Dedifferentiated amniotic fluid mesenchymal stem cell (primary cell): ENCODE results near the gene DNMT1.
"Not testable (repeated sequence)": the region's sequence is repeated elsewhere in the genome, so short reads cannot be mapped to it uniquely, and the experiment has no call there.

Source experiments
- DNase-seq: peaks from one replicate; pipeline ENCODE4 v3.0.0-alpha.2; 2016; ENCODE audit errors: extremely low spot score

Gene DNMT1

DNA sequence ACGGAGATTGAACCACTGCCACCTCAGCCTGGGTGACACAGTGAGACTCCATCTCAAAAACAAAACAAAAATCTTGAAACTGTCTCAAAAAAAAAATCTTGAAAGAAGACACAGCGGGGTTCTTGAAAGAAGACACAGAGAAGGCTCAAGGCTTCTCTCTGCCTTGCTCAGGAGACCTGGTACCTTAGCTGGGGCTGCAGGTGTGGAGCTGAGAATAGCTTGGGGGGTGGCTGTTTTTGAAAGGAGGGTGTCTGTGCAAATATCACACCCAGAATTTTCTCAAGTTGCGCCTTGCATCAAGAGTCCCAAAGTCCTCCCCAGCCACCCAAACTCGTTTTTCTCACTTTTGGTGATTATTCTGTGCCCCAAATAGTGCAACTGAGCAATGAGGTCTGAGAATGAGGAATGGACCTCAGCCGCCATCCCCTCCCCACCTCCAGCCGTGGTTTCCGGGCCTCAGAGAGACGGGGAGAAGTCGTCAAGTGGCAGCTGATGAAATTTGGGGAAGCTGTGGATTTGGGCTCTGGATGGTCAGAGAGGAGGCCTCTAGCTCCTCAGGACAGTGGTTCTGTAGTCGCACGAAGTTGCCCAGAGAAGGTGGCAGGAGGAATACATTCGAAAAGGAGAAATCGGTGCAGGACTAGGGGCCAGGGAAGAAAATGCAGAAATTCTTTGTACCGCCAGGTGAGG is 27.6 kb upstream of the DNMT1 start:
- DNase-seq = no peak

DNA sequence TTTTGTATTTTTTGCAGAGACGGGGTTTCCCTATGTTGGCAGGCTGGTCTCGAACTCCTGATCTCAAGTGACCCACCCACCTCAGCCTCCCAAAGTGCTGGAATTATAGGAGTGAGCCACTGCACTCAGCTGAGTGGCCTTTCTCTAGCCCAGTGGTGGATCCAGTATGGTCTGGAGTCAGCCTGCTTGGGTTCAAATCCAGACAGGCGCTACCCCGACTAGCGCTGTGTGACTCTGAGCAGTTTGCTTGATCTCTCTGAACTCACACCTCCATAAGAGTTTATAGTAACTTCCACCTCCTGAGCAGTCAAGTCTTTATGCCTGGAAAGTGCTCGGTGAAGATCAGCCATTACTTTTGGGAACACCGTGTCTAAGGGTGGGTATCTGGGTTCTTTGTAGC is 25.9 kb upstream of the DNMT1 start:
- DNase-seq = no peak

DNA sequence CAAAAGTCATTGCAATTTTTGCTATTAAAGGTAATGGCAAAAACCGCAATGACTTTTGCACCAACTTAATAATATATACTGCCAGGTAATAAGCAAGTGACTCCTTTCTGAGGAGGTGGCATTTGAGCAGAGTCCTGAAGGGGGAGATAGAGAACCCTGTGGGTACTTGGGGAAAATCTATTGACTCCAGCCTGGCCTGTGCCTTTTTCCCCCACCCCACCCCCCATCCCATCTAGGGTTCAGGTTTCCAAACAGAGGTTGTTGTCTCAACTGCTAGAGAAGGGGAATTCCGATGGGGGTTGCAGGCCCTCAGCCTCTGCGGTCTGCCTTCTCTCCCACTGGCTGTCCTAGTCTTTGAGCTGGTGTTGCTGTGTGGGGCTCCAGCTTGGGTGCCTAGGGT is 24.9 kb upstream of the DNMT1 start:
- no peak for DNase-seq

GRCh38 chr19:10217085-10217484 is 22.3 kb upstream of the DNMT1 start:
- DNase-seq = no peak

DNA sequence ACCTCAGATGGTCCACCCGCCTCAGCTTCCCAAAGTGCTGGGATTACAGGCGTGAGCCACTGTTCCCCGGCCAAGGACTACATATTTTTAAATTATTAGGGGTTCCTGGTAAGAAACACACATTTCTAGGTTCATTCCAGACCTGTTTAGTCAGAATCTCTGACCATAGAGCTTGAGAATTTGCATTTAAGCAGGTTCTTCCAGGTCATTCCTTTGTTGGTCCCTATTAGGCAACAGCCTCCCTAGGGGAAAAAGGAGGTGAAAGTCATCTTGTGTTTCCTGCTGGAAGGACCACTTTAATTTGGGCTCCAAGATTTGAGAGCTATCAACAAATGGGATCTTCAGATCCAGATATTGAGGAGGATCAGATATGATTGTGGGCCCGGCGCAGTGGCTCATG is 20.0 kb upstream of the DNMT1 start:
- no peak for DNase-seq

DNA sequence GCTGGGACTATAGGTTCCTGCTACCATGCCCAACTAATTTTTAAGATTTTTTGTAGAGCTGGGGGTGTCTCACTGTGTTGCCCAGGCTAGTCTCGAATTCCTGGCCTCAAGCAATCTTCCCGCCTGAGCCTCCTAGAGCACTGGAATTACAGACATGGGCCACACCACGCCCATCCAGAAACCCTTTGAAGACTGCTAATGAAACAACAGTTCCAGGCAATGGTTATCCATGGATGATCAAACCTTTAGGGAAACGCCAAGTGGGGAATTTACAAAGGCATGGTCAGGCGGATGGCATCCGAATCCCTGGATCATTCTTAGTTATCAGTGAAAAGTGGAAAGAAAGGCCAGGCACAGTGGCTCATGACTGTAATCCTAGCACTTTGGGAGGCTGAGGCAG is 16.9 kb upstream of the DNMT1 start:
- DNase-seq = no peak

- DNase-seq = no peak
Measured at GRCh38 chr19:10211061-10211460, 16.3 kb upstream of the DNMT1 start.

DNA sequence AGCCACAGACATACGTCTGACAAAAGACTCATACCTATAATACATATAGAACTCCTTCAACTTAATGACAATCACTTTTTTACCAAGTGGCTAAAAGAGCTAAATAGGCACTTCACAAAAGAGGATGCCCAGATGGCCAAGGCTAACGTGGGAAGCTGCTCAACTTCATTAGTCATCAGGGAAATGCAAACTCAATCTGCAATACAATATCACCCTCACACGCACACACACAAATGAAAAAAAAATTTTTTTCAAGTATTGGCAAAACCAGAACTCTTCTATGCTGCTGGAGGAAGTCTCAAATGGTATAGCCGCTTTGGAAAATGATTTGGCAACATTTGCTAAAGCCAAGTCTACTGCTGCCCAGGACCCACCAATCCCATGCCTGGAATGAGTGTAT is 14.6 kb upstream of the DNMT1 start:
- no peak for DNase-seq

GRCh38 chr19:10207026-10207425 is 12.3 kb upstream of the DNMT1 start:
- no peak for DNase-seq

DNA sequence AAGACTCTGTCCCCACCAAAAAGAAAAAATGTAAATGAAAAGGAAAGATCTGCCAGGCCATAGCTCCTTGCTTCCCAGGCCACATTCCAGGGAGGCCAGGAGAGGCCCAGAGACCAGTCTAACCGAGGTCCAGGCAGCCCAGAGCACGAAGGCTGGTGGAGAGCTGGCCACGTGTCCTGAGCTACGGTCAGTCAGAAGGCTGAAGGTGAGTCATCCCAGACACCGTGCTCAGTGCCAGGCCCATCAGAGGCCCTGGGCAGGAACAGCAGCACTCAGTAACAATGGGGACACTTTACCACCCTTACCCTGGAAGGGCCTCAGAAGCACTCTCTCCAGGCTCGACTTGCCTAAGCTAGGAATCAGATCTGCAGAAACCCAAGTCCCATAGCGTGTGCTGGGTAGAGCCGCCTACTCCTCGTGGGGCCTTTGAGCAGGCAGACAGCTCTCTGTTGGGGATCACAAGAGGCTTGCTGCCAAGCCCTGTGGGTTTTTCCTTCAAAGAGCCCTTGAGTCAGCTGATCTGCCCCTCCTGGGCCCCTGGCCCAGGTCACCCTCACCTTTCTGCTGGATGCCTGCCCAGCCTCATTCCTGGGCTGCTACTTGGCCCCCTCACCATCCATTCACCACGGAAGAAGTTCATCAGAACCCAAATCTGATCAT is 11.6 kb upstream of the DNMT1 start:
- DNase-seq = no peak

- DNase-seq = no peak
Measured at GRCh38 chr19:10205636-10206035, 10.9 kb upstream of the DNMT1 start.

DNA sequence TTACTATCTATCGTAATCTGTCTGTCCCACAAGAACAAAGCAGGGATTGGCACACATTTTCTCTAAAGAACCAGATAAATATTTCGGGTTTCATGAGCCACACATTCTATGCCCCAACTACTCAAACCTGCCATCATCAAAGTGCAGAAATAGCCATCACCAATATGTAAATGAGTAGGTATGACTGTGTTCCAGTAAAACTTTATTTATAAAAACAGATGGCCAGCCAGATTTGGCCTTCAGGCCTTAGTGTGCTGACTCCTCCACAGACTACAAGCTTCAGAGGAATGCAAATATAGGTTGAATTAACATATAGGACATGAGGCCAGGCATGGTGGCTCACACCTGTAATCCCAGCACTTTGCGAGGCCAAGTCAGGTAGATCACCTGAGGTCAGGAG is 8.9 kb upstream of the DNMT1 start:
- DNase-seq = no peak

DNA sequence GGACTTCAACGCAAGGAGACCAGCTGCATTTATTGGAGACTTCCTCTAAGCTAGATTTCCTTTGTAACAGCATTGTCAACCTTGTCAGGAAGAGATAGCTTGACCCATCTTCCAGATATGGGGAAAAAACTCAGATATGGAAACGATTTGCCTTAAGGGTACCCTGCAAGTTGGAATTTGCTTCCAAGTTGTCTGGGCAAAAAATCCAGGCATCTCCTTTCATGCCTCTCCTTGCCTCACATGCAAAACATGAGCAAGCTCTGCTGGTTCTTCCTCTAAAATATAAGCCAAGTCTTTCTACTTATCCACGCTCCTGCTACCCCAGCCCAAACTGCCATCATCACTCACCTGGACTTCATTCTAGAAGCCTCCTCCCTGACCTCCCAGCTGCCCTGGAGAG is 6.4 kb upstream of the DNMT1 start:
- no peak for DNase-seq

DNA sequence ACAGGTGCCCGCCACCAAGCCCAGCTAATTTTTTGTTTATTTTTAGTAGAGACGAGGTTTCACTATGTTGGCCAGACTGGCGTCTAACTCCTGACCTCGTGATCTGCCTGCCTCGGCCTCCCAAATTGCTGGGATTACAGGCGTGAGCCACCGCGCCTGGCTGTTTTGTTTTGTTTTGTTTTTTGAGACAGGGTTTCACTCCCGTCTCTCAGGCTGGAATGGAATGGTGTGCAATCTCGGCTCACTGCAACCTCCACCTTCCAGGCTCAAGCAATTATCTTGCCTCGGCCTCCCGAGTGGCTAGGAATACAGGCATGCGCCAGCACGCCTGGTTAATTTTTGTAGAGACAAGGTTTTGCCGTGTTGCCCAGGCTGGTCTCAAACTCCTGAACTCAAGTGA is 5.3 kb upstream of the DNMT1 start:
- not testable (repeated sequence) for DNase-seq

DNA sequence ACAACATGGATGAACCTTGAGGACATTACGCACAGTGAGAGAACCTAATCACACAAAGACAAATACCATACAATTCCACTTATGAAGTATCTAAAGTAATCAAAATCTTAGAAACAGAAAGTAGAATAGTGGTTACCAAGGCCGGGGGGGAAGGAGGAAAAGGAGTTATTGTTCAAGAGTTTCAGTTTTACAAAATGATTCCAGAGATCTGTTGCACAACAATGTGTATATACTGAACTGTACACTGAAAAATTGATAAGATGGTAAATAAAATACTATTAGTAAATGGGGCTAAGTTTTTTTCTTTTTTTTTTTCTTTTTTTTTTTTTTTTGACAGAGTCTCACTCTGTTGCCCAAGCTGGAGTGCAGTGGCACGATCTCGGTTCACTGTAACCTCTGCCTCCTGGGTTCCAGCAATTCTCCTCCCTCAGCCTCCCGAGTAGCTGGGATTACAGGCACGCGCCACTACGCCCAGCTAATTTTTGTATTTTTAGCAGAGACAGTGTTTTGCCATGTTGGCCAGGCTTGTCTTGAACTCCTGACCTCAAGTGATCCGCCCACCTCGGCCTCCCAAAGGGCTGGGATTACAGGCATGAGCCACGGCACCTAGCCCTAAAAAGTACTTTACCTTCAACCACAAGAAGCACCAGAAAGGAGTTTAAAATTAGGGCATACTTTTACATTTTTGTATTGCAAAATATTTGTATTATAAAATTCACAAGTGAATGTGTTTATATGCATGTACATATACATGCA is 4.3 kb upstream of the DNMT1 start:
- not testable (repeated sequence) for DNase-seq

DNA sequence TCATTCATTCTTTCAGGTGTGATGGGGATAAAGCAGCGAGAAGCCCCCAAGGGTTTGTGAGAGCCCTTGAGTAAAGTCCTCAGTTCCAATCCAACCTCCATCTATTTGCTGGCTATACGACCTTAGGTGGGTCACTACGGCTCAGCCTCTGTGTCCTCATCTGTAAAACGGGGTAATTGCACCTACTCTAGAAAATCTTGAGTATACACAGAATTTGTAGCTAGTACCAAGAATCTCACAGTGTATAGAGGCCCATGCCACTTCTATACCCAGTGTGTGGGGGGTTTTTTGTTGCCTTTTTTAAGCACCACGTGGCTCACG is 406 bp upstream of the DNMT1 start:
- DNase-seq = no peak

DNA sequence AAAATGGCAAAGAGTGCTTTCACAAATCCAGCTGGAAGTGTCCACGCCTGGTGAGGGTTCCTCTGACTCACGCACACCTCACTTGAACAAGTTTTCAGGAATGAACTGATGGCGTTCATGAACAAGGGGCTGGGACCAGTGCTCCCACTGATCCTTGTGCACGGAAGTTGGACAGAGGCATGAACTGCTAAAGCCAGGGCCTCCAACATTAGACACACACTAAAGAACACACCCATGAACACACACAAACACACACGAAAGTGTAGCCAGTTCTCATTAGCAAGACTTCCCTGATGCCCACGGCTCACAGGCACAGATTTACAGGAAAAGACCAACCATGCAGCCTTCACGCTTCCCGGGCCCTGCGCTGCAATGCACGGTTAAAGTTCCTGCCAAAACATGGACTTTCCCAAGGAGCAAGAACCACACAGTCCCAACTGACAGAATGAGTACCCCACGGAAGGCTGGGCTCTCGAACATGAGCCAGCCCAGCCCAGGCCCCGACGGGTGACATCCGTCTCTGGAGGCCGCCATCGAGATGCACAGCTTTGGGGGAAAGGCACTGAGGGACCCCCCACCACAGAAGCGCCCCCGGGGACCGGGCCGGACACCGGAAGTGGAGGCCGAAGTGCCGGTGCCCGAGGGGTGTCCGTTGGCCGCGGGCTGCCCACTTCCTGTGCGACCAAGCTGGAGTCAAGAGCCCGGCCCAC is 808 bp downstream of the DNMT1 start:
- no peak for DNase-seq

DNA sequence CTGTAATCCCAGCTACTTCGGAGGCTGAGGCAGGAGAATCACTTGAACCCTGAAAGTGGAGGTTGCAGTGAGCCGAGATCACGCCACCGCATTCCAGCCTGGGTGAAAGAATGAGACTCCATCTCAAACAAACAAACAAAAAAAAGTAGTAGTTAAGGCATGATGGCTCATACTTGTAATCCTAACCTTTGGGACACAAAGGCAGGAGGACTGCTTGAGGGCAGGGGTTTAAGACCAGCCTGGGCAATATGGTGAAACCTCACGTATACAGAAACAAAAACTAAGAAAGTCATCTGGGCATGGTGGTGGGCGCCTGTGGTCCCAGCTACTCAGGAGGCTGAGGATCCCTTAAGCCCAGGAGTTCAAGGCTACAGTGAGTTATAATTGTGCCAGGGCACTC is 1.8 kb downstream of the DNMT1 start:
- DNase-seq = no peak

- no peak for DNase-seq
Measured at GRCh38 chr19:10191347-10191746, 3.4 kb downstream of the DNMT1 start.

GRCh38 chr19:10190026-10190425 is 4.7 kb downstream of the DNMT1 start:
- no peak for DNase-seq

GRCh38 chr19:10189616-10190015 is 5.1 kb downstream of the DNMT1 start:
- no peak for DNase-seq

DNA sequence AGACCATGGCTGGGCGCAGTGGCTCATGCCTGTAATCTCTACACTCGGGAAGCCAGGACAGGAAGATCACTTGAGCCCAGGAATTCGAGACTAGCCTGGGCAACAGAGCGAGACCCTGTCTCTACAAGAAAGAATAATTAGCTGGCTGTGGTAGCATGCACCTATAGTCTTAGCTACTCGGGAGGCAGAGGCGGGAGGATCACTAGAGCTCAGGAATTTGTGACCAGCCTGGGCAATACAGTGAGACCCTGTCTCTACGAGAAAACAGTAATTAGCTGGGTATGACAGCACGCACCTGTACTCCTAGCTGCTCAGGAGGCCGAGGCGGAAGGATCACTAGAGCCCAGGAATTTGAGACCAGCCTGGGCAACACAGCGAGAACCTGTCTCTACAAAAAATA is 7.4 kb downstream of the DNMT1 start:
- DNase-seq = no peak

GRCh38 chr19:10184636-10185035 is 10.1 kb downstream of the DNMT1 start:
- DNase-seq = no peak
